ENCODE data around the gene PTPRCAP. TPM values are rescaled to one million over a fixed set of nuclear protein-coding genes. Genes with fewer than 3 reads are reported as not detected.
"Not testable (repeated sequence)": the region's sequence is repeated elsewhere in the genome, so short reads cannot be mapped to it uniquely, and the experiment has no call there.

The PTPRCAP gene
- total and polyA plus RNA-seq, 2 donors from 2014 or later = 4.7 to 20.3 TPM

- intact Hi-C loops (cut with DNase I) = no loop called here
Measured at GRCh38 chr11:67482275-67482826, 44.9 kb upstream of the PTPRCAP start.

GRCh38 chr11:67477344-67478050 is 40.0 kb upstream of the PTPRCAP start:
- H3K4me3 ChIP-seq (ENCODE audit: low read length in 3 of 3); H3K36me3 ChIP-seq (ENCODE audit: control insufficient read depth in 2 of 3, insufficient read depth in 3 of 3, low read length in 3 of 3); DNase-seq; H3K27ac ChIP-seq (ENCODE audit: low read depth in 2 of 2, low read length in 2 of 2); intact Hi-C loops (cut with DNase I); FAIRE-seq; H3K9ac ChIP-seq (ENCODE audit: low read length in 3 of 3); H3K4me1 ChIP-seq (ENCODE audit: control insufficient read depth in 2 of 3, insufficient read depth in 2 of 3, low read depth in 1 of 3, low read length in 3 of 3); H3K27me3 ChIP-seq (ENCODE audit: control insufficient read depth, insufficient read depth, low read length); H3K9me3 ChIP-seq (ENCODE audit: control insufficient read depth in 2 of 3, insufficient read depth in 1 of 3, low read length in 3 of 3): not testable (repeated sequence)

More at GRCh38 chr11:67482275-67482826, 44.9 kb upstream of the PTPRCAP start:
- H3K27me3 ChIP-seq (ENCODE audit: control insufficient read depth, insufficient read depth, low read length) = no peaks in the 10 kb centered on the region
- H3K9ac ChIP-seq (ENCODE audit: low read length in 3 of 3) = peak overlapping the region; percentile 33 to 83 (median 33)
- no peaks in the 10 kb centered on the region for H3K9me3 ChIP-seq (ENCODE audit: control insufficient read depth in 2 of 3, insufficient read depth in 1 of 3, low read length in 3 of 3)
- peaks cover 0 to 2% (median 0%) of the 10 kb centered on the region in 3 donors for H3K36me3 ChIP-seq (ENCODE audit: control insufficient read depth in 2 of 3, insufficient read depth in 3 of 3, low read length in 3 of 3)
- peaks cover 3 to 19% (median 9%) of the 10 kb centered on the region in 3 donors for H3K4me1 ChIP-seq (ENCODE audit: control insufficient read depth in 2 of 3, insufficient read depth in 2 of 3, low read depth in 1 of 3, low read length in 3 of 3)
- peak in 1 of 5 donors; percentile 71 for DNase-seq
- H3K27ac ChIP-seq (ENCODE audit: low read depth in 2 of 2, low read length in 2 of 2) = peak overlapping the region; percentile 79 to 87
- TF ChIP-seq CTCF (IDR thresholded peaks at IDR 0.05; ENCODE audit: borderline replicate concordance, extremely low read depth, insufficient read depth) = no peak
- H3K4me3 ChIP-seq (ENCODE audit: low read length in 3 of 3) = peak overlapping the region; percentile 67 to 95 (median 94)
- FAIRE-seq = no peak

- intact Hi-C loops (cut with DNase I); H3K9me3 ChIP-seq (ENCODE audit: control insufficient read depth in 2 of 3, insufficient read depth in 1 of 3, low read length in 3 of 3); H3K4me1 ChIP-seq (ENCODE audit: control insufficient read depth in 2 of 3, insufficient read depth in 2 of 3, low read depth in 1 of 3, low read length in 3 of 3); H3K36me3 ChIP-seq (ENCODE audit: control insufficient read depth in 2 of 3, insufficient read depth in 3 of 3, low read length in 3 of 3); DNase-seq; H3K27ac ChIP-seq (ENCODE audit: low read depth in 2 of 2, low read length in 2 of 2); H3K9ac ChIP-seq (ENCODE audit: low read length in 3 of 3); H3K4me3 ChIP-seq (ENCODE audit: low read length in 3 of 3); FAIRE-seq; H3K27me3 ChIP-seq (ENCODE audit: control insufficient read depth, insufficient read depth, low read length): not testable (repeated sequence)
Measured at GRCh38 chr11:67476692-67477091, 39.2 kb upstream of the PTPRCAP start.

- TF ChIP-seq CTCF (IDR thresholded peaks at IDR 0.05; ENCODE audit: borderline replicate concordance, extremely low read depth, insufficient read depth) = no peak
- no peak for FAIRE-seq
- intact Hi-C loops (cut with DNase I) = no loop called here
- Histone ChIP-seq H3K9me3 (ENCODE audit: control insufficient read depth in 2 of 3, insufficient read depth in 1 of 3, low read length in 3 of 3) (no peaks in the 10 kb centered on the region), H3K36me3 (ENCODE audit: control insufficient read depth in 2 of 3, insufficient read depth in 3 of 3, low read length in 3 of 3) (no peaks in the 10 kb centered on the region), H3K27ac (ENCODE audit: low read depth in 2 of 2, low read length in 2 of 2) (no peak overlapping the region), H3K9ac (ENCODE audit: low read length in 3 of 3) (no peak overlapping the region), H3K4me3 (ENCODE audit: low read length in 3 of 3) (no peak overlapping the region), H3K4me1 (ENCODE audit: control insufficient read depth in 2 of 3, insufficient read depth in 2 of 3, low read depth in 1 of 3, low read length in 3 of 3) (peaks cover 0 to 8% (median 4%) of the 10 kb centered on the region in 3 donors), H3K27me3 (ENCODE audit: control insufficient read depth, insufficient read depth, low read length) (no peaks in the 10 kb centered on the region)
- no peak for DNase-seq
Measured at GRCh38 chr11:67472882-67473281, 35.4 kb upstream of the PTPRCAP start.

Data from kidney (tissue), 14 donors.